Vagina (tissue), 2 donors: Measurements from ENCODE around the gene GATA3.

ENCODE experiments used
- CTCF ChIP-seq, 3 experiments: fragments of 450-650 bp in 2 of 3; fragments of 200-600 bp in 1 of 3; sonication (generic) in 1 of 3; IDR thresholded peaks; one replicate each; pipeline ENCODE4 v1.5.1; 2017 to 2019; ENCODE audit warnings: antibody characterized with exemption in 3 of 3, mild to moderate bottlenecking in 2 of 3, moderate library complexity in 2 of 3
- POLR2A ChIP-seq, 2 donors: fragments of 450-650 bp; IDR thresholded peaks; one replicate each; pipeline ENCODE4 v1.6.1; 2017; ENCODE audit warnings: antibody characterized with exemption in 2 of 2, mild to moderate bottlenecking in 2 of 2, moderate library complexity in 2 of 2
- POLR2AphosphoS5 ChIP-seq, 2 donors: sonication (generic); formaldehyde crosslinking; IDR thresholded peaks; one replicate each; pipeline ENCODE4 v1.9.0; 2017; ENCODE audit warnings: antibody characterized with exemption in 2 of 2, mild to moderate bottlenecking in 2 of 2, low read depth in 1 of 2; ENCODE audit not compliant: insufficient read depth in 1 of 2

DNA sequence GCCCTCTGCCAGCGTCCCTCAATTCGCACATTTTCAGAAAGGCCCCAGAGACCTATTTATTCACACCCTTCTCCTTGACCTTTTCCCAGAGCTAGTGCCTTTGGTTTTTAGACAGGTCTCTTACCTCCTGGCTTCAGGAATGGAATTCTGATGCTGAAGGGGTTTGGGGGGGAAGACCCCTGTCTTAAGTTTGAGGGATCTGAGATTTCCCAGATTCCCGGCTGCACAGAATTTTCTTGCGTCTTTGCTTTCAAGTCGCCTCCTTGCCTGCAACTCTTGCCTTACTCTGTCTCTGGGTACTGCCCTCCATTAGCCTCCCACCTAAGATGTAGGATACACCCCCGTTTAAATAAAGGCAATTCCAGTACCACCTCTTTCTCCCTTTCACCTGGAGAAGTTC lies 1.9 kb downstream of the GATA3 start:
- TF ChIP-seq CTCF (IDR thresholded peaks at IDR 0.05): no peak
- TF ChIP-seq POLR2A (IDR thresholded peaks at IDR 0.05): no peak
- TF ChIP-seq POLR2AphosphoS5 (IDR thresholded peaks at IDR 0.05; ENCODE audit: insufficient read depth in 1 of 2, low read depth in 1 of 2): no peak
